HG02885 (cell line): ENCODE measurements around the gene NOS2.
"Not testable (repeated sequence)": the region's sequence is repeated elsewhere in the genome, so short reads cannot be mapped to it uniquely, and the experiment has no call there.

Source experiments
- ATAC-seq: cut with Tn5 transposase; IDR thresholded peaks from one replicate; pipeline ENCODE4 v1.9.1; 2021; ENCODE audit warnings: mild to moderate bottlenecking; ENCODE audit not compliant: unreplicated experiment, poor library complexity

The NOS2 gene

GRCh38 chr17:27800522-27800921 lies at the start of gene NOS2:
NOS2 (minus strand) TSS chr17:27800529; CDS start chr17:27798809, 1,720 bp downstream.
- ATAC-seq: no peak

GRCh38 chr17:27849474-27850185 lies 49.3 kb upstream of the NOS2 start:
- ATAC-seq: no peak

- no peak for ATAC-seq
These were observed 48.6 kb upstream of the NOS2 start for GRCh38 chr17:27848931-27849330.

- ATAC-seq: not testable (repeated sequence)
These were observed 46.5 kb upstream of the NOS2 start for GRCh38 chr17:27846808-27847307.

- no peak for ATAC-seq
These were observed 45.8 kb upstream of the NOS2 start for GRCh38 chr17:27846042-27846655.

GRCh38 chr17:27845264-27846041 lies 45.1 kb upstream of the NOS2 start:
- ATAC-seq: no peak

- ATAC-seq: no peak
These were observed 40.4 kb upstream of the NOS2 start for GRCh38 chr17:27840688-27841087.

GRCh38 chr17:27840406-27840678 lies 40.0 kb upstream of the NOS2 start:
- not testable (repeated sequence) for ATAC-seq

GRCh38 chr17:27839571-27840405 lies 39.5 kb upstream of the NOS2 start:
- not testable (repeated sequence) for ATAC-seq

GRCh38 chr17:27838607-27839006 lies 38.3 kb upstream of the NOS2 start:
- ATAC-seq: not testable (repeated sequence)

- ATAC-seq: not testable (repeated sequence)
These were observed 37.4 kb upstream of the NOS2 start for GRCh38 chr17:27837769-27838168.

GRCh38 chr17:27836651-27837050 lies 36.3 kb upstream of the NOS2 start:
- no peak for ATAC-seq

GRCh38 chr17:27834571-27834970 lies 34.2 kb upstream of the NOS2 start:
- no peak for ATAC-seq

GRCh38 chr17:27832831-27833230 lies 32.5 kb upstream of the NOS2 start:
- no peak for ATAC-seq

GRCh38 chr17:27829888-27830287 lies 29.6 kb upstream of the NOS2 start:
- ATAC-seq: not testable (repeated sequence)

- not testable (repeated sequence) for ATAC-seq
These were observed 28.9 kb upstream of the NOS2 start for GRCh38 chr17:27829143-27829711.

GRCh38 chr17:27825459-27825858 lies 25.1 kb upstream of the NOS2 start:
- ATAC-seq: no peak

- ATAC-seq: no peak
These were observed 24.4 kb upstream of the NOS2 start for GRCh38 chr17:27824745-27825144.

- no peak for ATAC-seq
These were observed 23.9 kb upstream of the NOS2 start for GRCh38 chr17:27824176-27824715.

GRCh38 chr17:27822108-27822507 lies 21.8 kb upstream of the NOS2 start:
- ATAC-seq: not testable (repeated sequence)
